ENCODE data around the gene AAK1. TPM values are rescaled to one million over a fixed set of nuclear protein-coding genes. Genes with fewer than 3 reads are reported as not detected.

AAK1 gene
- polyA plus RNA-seq, 1 of the 3 experiments (the other 2 are of a cell fraction), result 13.4 TPM

- no peak for TF ChIP-seq GABPA (IDR thresholded peaks at IDR 0.05; ENCODE audit: low read depth)
- TF ChIP-seq IRF3 (IDR thresholded peaks at IDR 0.05; ENCODE audit: low read depth, low read length), result no peak
Observed at GRCh38 chr2:69539549-69539908, 104.0 kb downstream of the AAK1 start (continued).

GRCh38 chr2:69538872-69539548 lies 104.5 kb downstream of the AAK1 start:
- H3K4me1 ChIP-seq (ENCODE audit: control insufficient read depth in 1 of 2, insufficient read depth in 2 of 2, low read depth in 1 of 2, low read length in 1 of 2), result no peaks in the 10 kb centered on the region; a peak in 1 of 4 replicates
- WGBS (ENCODE audit: low lambda C conversion rate), result 83% methylated on average over 7 of the region's 7 CpGs
- H3K4me2 ChIP-seq, result no peak overlapping the region
- H3F3A ChIP-seq (replicated peaks; ENCODE audit: insufficient read depth), result no peaks in the 10 kb centered on the region
- H2AFZ ChIP-seq (ENCODE audit: low read depth), result no peak overlapping the region
- H3K27me3 ChIP-seq (ENCODE audit: insufficient read depth), result no peaks in the 10 kb centered on the region
- H3K9ac ChIP-seq, result no peak overlapping the region
- DNase-seq, result no peak
- no peaks in the 10 kb centered on the region for H3K9me3 ChIP-seq
- TF ChIP-seq CHD2 (IDR thresholded peaks at IDR 0.05; ENCODE audit: low read length, partially characterized antibody) (no peak), POLR2AphosphoS5 (IDR thresholded peaks at IDR 0.05; ENCODE audit: low read depth, low read length) (no peak), JUND (IDR thresholded peaks at IDR 0.05) (no peak), EZH2phosphoT487 (IDR thresholded peaks at IDR 0.05; ENCODE audit: borderline replicate concordance, low read depth) (no peak), FOXJ3 (CRISPR knock-in tag; IDR thresholded peaks at IDR 0.05) (no peak), RFX5 (IDR thresholded peaks at IDR 0.05; ENCODE audit: low read length) (no peak), SMC3 (IDR thresholded peaks at IDR 0.05; ENCODE audit: low read depth, low read length) (no peak), PBX3 (IDR thresholded peaks at IDR 0.05) (no peak), REST (IDR thresholded peaks at IDR 0.05; ENCODE audit: low read depth, low read length) (no peak), ELF1 (IDR thresholded peaks at IDR 0.05) (no peak), GATA2 (CRISPR knock-in tag; IDR thresholded peaks at IDR 0.05) (no peak), USF2 (IDR thresholded peaks at IDR 0.05; ENCODE audit: borderline replicate concordance, low read depth, low read length) (no peak), IRF3 (IDR thresholded peaks at IDR 0.05; ENCODE audit: low read depth, low read length) (no peak), FOXM1 (IDR thresholded peaks at IDR 0.05; ENCODE audit: low read depth) (no peak), RCOR1 (IDR thresholded peaks at IDR 0.05; ENCODE audit: low read length) (no peak), TEAD4 (IDR thresholded peaks at IDR 0.05; ENCODE audit: borderline replicate concordance, insufficient read depth) (no peak), NFIC (IDR thresholded peaks at IDR 0.05; ENCODE audit: borderline replicate concordance) (no peak), GABPA (IDR thresholded peaks at IDR 0.05; ENCODE audit: low read depth) (no peak)
- ChIA-PET CTCF (interaction anchor here (0.6 to 1.4 kb wide), 3 partner anchors 13 to 1469 kb away, joined by 3 read pairs; no protein-coding TSS in a partner anchor), POLR2A (no interaction called here)
- no peak overlapping the region for H3K4me3 ChIP-seq (ENCODE audit: low read depth in 2 of 2, low read length in 1 of 2)
- H3K27ac ChIP-seq (ENCODE audit: low read depth in 2 of 2, low read length in 1 of 2), result no peak overlapping the region
- peaks cover 41 to 53% of the 10 kb centered on the region in 2 experiments for H3K36me3 ChIP-seq (replicated peaks in 1 of 2; ENCODE audit: control insufficient read depth in 1 of 2, insufficient read depth in 2 of 2, low read length in 1 of 2)
- no peaks in the 10 kb centered on the region for H3K9me2 ChIP-seq
- H4K20me1 ChIP-seq (ENCODE audit: insufficient read depth), result no peaks in the 10 kb centered on the region
- peaks cover 6% of the 10 kb centered on the region; the same call in 1 of the 2 replicates for H3K79me2 ChIP-seq (ENCODE audit: insufficient read depth)
